ENCODE data around the gene FBXW5. TPM values are rescaled to one million over a fixed set of nuclear protein-coding genes. Genes with fewer than 3 reads are reported as not detected.

Gene FBXW5
- total RNA-seq, 4 donors from 2014 or later: 67.4 to 111 (median 75.3) TPM

DNA sequence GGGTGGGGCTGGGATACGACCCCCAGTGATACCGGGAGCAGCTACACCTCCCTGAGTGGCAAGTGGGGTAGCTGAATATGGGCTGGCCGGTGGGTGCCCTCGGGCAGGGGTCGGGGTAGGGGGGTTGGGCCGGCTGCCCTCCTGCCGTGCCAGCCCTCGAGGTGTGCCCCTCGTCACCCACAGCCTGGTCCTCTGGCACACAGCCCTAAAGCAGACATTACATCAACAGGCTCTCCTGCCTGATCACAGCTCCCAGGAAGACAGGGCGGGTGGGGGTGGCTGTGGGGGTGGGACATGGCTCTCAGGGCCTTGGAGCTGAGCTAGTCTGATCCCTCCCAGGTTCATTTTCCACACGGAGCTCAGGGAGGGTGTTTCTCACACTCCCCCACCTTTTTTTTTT lies 23.2 kb downstream of the FBXW5 start:
- no peak overlapping the region for H3K27ac ChIP-seq
- H3K36me3 ChIP-seq: no peaks in the 10 kb centered on the region
- no peaks in the 10 kb centered on the region for H3K9me3 ChIP-seq
- intact Hi-C loops (cut with DNase I; ENCODE audit: low total_unique reads): no loop called here
- no peak for TF ChIP-seq POLR2A (IDR thresholded peaks at IDR 0.05)
- TF ChIP-seq, protein P1, sequence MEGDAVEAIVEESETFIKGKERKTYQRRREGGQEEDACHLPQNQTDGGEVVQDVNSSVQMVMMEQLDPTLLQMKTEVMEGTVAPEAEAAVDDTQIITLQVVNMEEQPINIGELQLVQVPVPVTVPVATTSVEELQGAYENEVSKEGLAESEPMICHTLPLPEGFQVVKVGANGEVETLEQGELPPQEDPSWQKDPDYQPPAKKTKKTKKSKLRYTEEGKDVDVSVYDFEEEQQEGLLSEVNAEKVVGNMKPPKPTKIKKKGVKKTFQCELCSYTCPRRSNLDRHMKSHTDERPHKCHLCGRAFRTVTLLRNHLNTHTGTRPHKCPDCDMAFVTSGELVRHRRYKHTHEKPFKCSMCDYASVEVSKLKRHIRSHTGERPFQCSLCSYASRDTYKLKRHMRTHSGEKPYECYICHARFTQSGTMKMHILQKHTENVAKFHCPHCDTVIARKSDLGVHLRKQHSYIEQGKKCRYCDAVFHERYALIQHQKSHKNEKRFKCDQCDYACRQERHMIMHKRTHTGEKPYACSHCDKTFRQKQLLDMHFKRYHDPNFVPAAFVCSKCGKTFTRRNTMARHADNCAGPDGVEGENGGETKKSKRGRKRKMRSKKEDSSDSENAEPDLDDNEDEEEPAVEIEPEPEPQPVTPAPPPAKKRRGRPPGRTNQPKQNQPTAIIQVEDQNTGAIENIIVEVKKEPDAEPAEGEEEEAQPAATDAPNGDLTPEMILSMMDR (IDR thresholded peaks at IDR 0.05): no peak
- no peak overlapping the region for H3K4me3 ChIP-seq
- no peaks in the 10 kb centered on the region for H3K27me3 ChIP-seq
- no peak for DNase-seq
- no peaks in the 10 kb centered on the region for H3K4me1 ChIP-seq

DNA sequence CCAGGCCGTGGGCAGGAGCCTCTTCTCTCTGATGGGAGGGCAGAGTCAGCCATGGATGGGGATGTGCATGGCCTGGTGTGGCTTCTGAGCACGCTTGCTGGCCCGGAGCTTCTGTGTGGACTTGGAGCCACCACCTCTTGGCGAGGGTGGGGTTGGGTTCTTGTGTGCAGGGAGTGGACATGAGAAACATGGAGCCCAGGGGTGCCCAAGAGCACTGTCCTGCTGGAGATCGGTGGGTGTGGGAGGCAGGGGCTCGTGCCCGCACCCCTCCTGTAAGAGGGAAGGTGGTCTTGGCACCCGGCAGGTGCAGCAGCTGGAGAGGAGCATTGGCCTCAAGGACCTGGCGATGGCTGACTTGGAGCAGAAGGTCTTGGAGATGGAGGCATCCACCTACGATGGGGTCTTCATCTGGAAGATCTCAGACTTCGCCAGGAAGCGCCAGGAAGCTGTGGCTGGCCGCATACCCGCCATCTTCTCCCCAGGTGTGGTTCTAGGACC lies 23.8 kb downstream of the FBXW5 start:
- no peaks in the 10 kb centered on the region for H3K9me3 ChIP-seq
- no peak for TF ChIP-seq POLR2A (IDR thresholded peaks at IDR 0.05)

GRCh38 chr9:136920069-136920468 lies 24.5 kb downstream of the FBXW5 start:
- Histone ChIP-seq H3K4me1 (no peaks in the 10 kb centered on the region), H3K27ac (no peak overlapping the region), H3K9me3 (no peaks in the 10 kb centered on the region), H3K27me3 (no peaks in the 10 kb centered on the region), H3K36me3 (no peaks in the 10 kb centered on the region), H3K4me3 (no peak overlapping the region)
- intact Hi-C loops (cut with DNase I; ENCODE audit: low total_unique reads): no loop called here
- no peak for TF ChIP-seq POLR2A (IDR thresholded peaks at IDR 0.05)
- TF ChIP-seq, protein P1 (IDR thresholded peaks at IDR 0.05): no peak
- DNase-seq: no peak

More for the DNA sequence above, 23.8 kb downstream of the FBXW5 start:
- H3K4me3 ChIP-seq: no peak overlapping the region
- no peaks in the 10 kb centered on the region for H3K27me3 ChIP-seq
- no peaks in the 10 kb centered on the region for H3K36me3 ChIP-seq
- no peak for DNase-seq
- no peak overlapping the region for H3K27ac ChIP-seq
- H3K4me1 ChIP-seq: no peaks in the 10 kb centered on the region
- intact Hi-C loops (cut with DNase I; ENCODE audit: low total_unique reads): no loop called here

DNA sequence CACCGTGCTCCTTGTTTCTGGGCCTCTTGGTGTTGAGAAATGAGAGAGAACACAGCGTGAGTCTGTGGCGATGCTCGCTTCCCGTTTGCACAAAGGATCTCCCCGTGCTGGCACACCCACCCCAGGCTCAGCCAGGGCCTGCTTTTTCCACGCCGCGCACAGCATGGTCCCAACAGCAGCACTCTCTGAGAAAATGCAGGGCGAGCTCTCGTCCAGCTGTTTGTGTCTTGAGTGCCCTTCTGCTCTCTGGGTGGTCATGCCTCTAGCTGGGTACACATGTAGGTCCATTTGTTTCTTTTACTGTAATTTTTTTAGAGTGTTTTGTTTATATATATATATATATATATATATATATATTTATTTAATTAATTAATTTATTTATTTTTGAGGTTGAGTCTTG lies 26.6 kb downstream of the FBXW5 start:
- intact Hi-C loops (cut with DNase I; ENCODE audit: low total_unique reads): no loop called here
- Histone ChIP-seq H3K27me3 (no peaks in the 10 kb centered on the region), H3K4me1 (no peaks in the 10 kb centered on the region), H3K9me3 (no peaks in the 10 kb centered on the region), H3K4me3 (no peak overlapping the region), H3K36me3 (no peaks in the 10 kb centered on the region), H3K27ac (no peak overlapping the region)
- DNase-seq: no peak
- TF ChIP-seq, protein P1 (IDR thresholded peaks at IDR 0.05): no peak
- TF ChIP-seq POLR2A (IDR thresholded peaks at IDR 0.05): no peak

DNA sequence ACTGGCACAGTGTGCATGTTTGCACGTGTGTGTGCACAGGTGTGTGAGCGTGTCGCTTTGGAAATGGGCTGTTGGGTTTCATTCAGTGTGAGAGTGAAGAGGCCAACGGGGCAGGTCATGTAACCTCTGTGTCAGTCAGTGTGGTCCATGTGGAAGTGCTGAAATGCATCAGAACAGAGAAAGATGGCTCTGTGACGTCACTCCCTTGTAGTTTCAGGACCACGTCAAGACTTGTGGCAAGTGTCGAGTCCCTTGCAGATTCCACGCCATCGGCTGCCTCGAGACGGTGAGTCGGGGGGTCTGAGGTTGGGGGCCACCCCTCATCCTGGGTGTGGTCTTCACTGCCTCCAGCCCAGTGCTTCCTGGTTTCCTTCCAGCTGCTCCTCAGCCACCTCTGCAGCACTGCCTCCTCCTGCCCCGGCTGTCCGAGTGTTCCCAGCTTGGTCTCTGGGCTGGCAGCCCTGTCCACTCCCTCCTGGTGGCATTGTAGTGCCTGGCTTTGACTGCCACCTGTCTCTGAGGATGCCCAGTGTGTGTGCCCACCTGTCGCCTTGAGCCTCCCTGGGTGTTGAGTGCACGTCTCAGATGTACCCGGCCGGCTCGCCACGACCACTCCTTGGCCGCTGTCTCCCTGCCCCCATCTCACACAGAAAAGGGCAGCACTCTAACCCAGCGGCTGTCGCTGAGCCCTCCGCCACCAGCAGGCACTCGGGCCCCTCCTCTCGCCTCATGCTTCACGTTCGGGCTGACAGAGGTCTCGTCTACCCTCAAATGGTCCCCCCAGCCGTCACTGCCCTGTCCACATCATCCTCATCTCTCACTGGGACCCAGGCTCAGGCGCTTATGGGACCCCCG lies 28.0 kb downstream of the FBXW5 start:
- intact Hi-C loops (cut with DNase I; ENCODE audit: low total_unique reads): no loop called here
- Histone ChIP-seq H3K4me3 (no peak overlapping the region), H3K27ac (no peak overlapping the region), H3K4me1 (no peaks in the 10 kb centered on the region), H3K27me3 (no peaks in the 10 kb centered on the region), H3K36me3 (no peaks in the 10 kb centered on the region), H3K9me3 (no peaks in the 10 kb centered on the region)
- DNase-seq: no peak
- TF ChIP-seq, protein P1 (IDR thresholded peaks at IDR 0.05): no peak
- no peak for TF ChIP-seq POLR2A (IDR thresholded peaks at IDR 0.05)

Measured in uterus (tissue), 4 donors.